Esophagus squamous epithelium (tissue), 4 donors: ENCODE data around the gene ADCYAP1.

Experiments used
- POLR2A ChIP-seq, 4 donors: fragments of 450-650 bp; IDR thresholded peaks; one replicate each; pipeline ENCODE4 v1.6.1; 2017; ENCODE audit warnings: antibody characterized with exemption in 4 of 4, mild to moderate bottlenecking in 4 of 4, moderate library complexity in 3 of 4
- TF ChIP-seq, protein P1 (sequence below), 6 experiments: fragments of 450-650 bp in 4 of 6; fragments of 200-600 bp in 2 of 6; sonication (generic) in 2 of 6; IDR thresholded peaks; one replicate each; pipeline ENCODE4 v1.5.1; 2016 to 2019; ENCODE audit warnings: antibody characterized with exemption in 6 of 6, mild to moderate bottlenecking in 4 of 6, moderate library complexity in 4 of 6

DNA sequence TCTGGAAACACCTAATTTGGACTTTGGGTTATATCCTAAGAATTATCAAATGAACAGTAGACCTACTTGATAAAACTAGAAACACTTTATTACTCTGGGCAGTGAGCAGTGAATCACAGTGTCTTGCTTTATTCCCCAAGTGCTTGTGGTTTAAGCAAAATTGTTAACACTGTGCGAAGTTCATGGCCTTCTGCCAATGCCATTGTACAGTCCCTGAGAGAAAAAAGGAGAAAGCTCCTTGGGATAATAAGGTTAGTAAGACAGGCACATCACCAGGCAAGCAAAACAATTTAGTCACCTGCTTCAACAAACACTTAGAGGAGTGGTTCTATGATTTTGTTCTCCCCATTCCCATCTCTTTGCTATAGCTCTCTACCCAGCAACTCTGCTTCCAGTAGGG lies 39.8 kb downstream of the ADCYAP1 start:
- TF ChIP-seq, protein P1, sequence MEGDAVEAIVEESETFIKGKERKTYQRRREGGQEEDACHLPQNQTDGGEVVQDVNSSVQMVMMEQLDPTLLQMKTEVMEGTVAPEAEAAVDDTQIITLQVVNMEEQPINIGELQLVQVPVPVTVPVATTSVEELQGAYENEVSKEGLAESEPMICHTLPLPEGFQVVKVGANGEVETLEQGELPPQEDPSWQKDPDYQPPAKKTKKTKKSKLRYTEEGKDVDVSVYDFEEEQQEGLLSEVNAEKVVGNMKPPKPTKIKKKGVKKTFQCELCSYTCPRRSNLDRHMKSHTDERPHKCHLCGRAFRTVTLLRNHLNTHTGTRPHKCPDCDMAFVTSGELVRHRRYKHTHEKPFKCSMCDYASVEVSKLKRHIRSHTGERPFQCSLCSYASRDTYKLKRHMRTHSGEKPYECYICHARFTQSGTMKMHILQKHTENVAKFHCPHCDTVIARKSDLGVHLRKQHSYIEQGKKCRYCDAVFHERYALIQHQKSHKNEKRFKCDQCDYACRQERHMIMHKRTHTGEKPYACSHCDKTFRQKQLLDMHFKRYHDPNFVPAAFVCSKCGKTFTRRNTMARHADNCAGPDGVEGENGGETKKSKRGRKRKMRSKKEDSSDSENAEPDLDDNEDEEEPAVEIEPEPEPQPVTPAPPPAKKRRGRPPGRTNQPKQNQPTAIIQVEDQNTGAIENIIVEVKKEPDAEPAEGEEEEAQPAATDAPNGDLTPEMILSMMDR (IDR thresholded peaks at IDR 0.05) = no peak
- no peak for TF ChIP-seq POLR2A (IDR thresholded peaks at IDR 0.05)
